SJCRH30 (cell line): ENCODE data around the gene GTPBP6. TPM values are rescaled to one million over a fixed set of nuclear protein-coding genes. Genes with fewer than 3 reads are reported as not detected.
A peak's percentile ranks its signal among the peaks of the same experiment; 100 is the strongest.
"Not testable (repeated sequence)": the region's sequence is repeated elsewhere in the genome, so short reads cannot be mapped to it uniquely, and the experiment has no call there.

Source experiments
- DNase-seq, 2 experiments: peaks; one replicate each; pipeline ENCODE4 v3.0.0-alpha.2; 2015 to 2020
- H3K27ac ChIP-seq: fragments of 250-450 bp; sonication (Bioruptor Pico); 2 replicates; pipeline ENCODE4 v1.5.1; 2020; ENCODE audit warnings: mild to moderate bottlenecking, moderate library complexity
- H3K27me3 ChIP-seq: fragments of 250-450 bp; sonication (Bioruptor Pico); 2 replicates; pipeline ENCODE4 v1.5.1; 2020; ENCODE audit warnings: mild to moderate bottlenecking, moderate library complexity
- H3K36me3 ChIP-seq: fragments of 250-450 bp; sonication (Bioruptor Pico); 2 replicates; pipeline ENCODE4 v1.5.1; 2020; ENCODE audit warnings: mild to moderate bottlenecking, moderate library complexity
- H3K4me1 ChIP-seq: fragments of 250-450 bp; sonication (Bioruptor Pico); 2 replicates; pipeline ENCODE4 v1.5.1; 2020; ENCODE audit warnings: mild to moderate bottlenecking, moderate library complexity
- H3K4me3 ChIP-seq: fragments of 250-450 bp; sonication (Bioruptor Pico); 2 replicates; pipeline ENCODE4 v1.5.1; 2020; ENCODE audit warnings: mild to moderate bottlenecking, moderate library complexity
- H3K9me3 ChIP-seq: fragments of 250-450 bp; sonication (Bioruptor Pico); replicated peaks from 2 replicates; pipeline ENCODE4 v1.5.1; 2020; ENCODE audit warnings: mild to moderate bottlenecking, moderate library complexity
- total RNA-seq: library from RNA; depleted of rRNA; stranded (reverse); fragments of >200 nt; shearing (Covaris generic); gene quantifications from 2 replicates; pipeline ENCODE4 v1.2.3, GENCODE V29; 2014

The GTPBP6 gene
- total RNA-seq, 1 experiment from 2014 or later = 29.6 TPM

DNA sequence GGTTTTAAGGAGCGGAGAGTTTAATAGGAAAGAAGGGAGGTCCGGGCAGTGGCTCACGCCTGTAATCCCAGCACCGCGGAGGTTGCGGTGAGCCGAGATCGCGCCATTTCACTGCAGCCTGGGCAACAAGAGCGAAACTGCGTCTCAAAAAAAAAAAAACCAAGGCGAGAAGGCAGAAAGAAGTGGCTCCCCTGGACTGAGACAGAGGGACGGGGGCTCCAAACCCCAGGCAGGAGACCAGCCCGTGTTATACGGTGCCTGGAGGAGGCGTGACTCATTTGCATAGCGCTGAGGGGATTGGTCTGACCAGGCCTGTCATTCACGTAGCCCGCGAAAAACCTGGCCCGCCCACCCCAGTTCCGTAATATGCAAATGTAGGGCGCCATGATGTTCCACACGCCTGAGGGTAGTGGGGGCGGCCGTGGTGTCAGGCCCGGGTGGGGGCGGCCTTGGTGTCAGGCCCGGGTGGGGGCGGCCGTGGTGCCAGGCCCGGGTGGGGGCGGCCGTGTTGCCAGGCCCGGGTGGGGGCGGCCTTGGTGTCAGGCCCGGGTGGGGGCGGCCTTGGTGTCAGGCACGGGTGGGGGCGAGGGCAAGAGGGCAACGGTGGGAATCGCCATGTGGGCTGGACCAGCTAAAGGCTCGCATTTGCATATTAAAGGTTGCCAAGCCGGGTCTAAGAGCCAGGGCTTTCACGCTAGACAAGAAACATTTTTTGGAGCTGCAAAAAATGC is 35.3 kb downstream of the GTPBP6 start:
- peak overlapping the region; percentile 66 for H3K27ac ChIP-seq
- H3K4me3 ChIP-seq = peak overlapping the region; percentile 57
- 0 out of 2 replicates have a peak, but pooled peaks cover 4% of the 10 kb centered on the region for H3K36me3 ChIP-seq
- H3K27me3 ChIP-seq = no peaks in the 10 kb centered on the region
- no peaks in the 10 kb centered on the region for H3K9me3 ChIP-seq
- DNase-seq = peak; percentile 92 to 93
- no peaks in the 10 kb centered on the region for H3K4me1 ChIP-seq

GRCh38 chrX:282000-282681 is 36.5 kb downstream of the GTPBP6 start:
- not testable (repeated sequence) for H3K36me3 ChIP-seq, H3K4me1 ChIP-seq, H3K9me3 ChIP-seq, H3K27ac ChIP-seq, H3K4me3 ChIP-seq, H3K27me3 ChIP-seq, DNase-seq

DNA sequence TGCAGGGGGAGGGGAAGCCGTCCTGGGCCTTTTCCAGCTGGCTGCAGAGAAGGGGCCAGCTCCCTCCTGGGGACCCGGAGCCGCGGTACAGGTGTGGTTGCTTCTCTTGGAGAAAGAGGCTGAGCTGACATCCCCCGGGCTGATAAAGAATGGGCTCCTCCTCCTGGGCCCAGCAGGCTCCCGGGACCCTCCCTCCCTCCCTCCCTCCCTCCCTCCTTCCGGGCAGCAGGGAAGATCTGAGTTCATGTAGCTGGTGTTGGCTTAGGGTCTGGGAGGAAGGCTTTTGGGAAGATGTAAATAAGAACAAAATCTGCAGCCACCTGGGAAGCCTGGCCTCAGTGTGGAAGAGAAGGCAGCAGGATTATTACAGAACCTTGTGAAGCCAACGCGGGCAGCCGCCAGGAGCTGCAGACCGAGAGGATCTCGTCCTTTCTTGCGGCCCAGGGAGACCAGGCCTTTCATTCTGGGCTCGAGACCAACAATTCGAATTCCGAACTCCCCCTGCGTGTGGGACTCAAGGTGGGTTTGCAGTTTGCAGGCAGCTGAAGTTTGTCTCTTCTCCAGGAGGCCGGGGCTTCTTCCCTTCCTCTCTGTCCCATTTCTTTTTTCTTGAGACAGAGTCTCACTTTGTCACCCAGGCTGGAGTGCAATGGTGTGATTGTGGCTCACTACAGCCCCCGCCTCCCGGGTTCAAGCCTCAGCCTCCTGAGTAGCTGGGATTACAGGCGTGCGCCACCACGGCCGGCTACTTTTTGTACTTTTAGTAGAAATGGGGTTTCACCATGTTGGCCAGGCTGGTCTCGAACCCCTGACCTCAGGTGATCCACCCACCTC is 37.2 kb downstream of the GTPBP6 start, which contains the start of gene PLCXD1:
TSS of gene PLCXD1 (plus strand) at position 216 of the 834 bp plus-strand sequence. CDS start 2,807 bp downstream, outside the sequence.
- no peaks in the 10 kb centered on the region for H3K4me1 ChIP-seq
- no peak for DNase-seq
- H3K27ac ChIP-seq = no peak within 1 kb of the TSS
- H3K9me3 ChIP-seq = no peaks in the 10 kb centered on the region
- H3K27me3 ChIP-seq = no peaks in the 10 kb centered on the region
- H3K4me3 ChIP-seq = no peak within 1 kb of the TSS
- 0 out of 2 replicates have a peak, but pooled peaks cover 4% of the 10 kb centered on the region for H3K36me3 ChIP-seq

- H3K4me1 ChIP-seq, H3K9me3 ChIP-seq, H3K27ac ChIP-seq, H3K27me3 ChIP-seq, H3K36me3 ChIP-seq, H3K4me3 ChIP-seq, DNase-seq: not testable (repeated sequence)
These were observed 37.9 kb downstream of the GTPBP6 start for GRCh38 chrX:280722-281121.

GRCh38 chrX:279757-280604 is 38.6 kb downstream of the GTPBP6 start:
- H3K27ac ChIP-seq, H3K36me3 ChIP-seq, H3K4me3 ChIP-seq, H3K27me3 ChIP-seq, H3K4me1 ChIP-seq, DNase-seq, H3K9me3 ChIP-seq: not testable (repeated sequence)

DNA sequence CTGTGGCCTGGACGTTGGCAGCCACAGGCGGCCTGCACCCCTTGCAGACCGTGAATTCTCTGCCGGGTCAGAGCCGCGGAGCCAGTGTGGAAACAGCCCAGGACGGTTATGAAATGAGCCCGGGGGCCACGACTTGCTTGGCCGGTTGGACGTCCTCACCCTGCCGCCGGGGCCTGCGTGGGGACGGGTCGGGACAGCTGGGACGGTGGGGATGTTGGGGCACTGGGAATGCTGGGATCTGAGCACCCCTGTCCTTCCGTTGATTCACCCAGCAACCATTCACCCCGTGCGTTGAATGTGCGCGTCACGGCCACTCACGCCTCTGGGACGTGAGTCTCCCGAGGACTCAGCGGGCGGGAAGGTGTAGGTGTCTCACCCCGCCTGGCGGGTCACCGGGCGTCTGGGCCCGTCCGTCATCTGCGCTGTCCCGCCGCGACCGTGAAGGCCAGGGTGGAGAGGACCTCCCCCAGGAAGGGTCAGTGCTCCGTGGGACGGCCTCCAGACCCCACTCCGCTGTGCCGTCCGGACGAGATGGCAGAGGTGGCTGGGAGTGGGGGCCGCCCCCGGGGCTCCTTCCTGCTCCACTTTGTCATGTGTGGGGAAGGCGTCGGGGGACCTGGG is 41.9 kb downstream of the GTPBP6 start:
- peaks cover 4% of the 10 kb centered on the region; the same call in 1 of the 2 replicates for H3K4me1 ChIP-seq
- peak in 1 of 2 experiments; percentile 16 for DNase-seq
- peak overlapping the region; percentile 56 for H3K4me3 ChIP-seq
- H3K27me3 ChIP-seq = no peaks in the 10 kb centered on the region
- H3K36me3 ChIP-seq = no peaks in the 10 kb centered on the region
- no peaks in the 10 kb centered on the region for H3K9me3 ChIP-seq
- H3K27ac ChIP-seq = no peak overlapping the region

DNA sequence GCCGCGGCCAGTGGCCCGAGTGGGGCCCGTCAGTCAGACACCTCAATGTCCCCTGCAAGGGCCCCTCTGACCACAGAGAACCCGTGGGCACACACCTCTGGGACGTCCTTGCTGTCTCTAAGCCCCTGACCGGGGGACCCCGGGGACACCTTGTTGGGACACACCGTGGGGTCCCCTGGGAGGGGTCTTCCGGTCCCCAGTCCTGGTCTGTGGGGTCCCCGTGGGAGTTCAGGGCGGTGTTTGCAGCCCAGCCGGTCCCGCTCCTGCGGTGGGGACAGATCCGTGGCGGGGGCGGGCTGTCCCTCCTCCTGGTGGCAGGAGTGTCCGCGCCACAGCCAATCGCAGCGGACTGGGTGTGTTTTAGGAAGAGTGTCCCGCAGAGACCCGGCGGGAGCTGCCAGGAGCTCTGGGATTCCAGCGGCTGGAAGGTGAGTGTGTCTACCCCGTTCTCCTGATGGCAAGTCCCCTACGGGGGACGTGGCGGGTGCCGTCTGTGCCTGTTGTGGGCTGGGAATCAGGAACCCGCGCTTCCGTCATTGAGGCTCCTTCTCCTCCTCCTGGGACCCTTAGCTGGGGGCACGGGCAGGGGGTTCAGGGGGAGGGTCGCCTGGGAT is 42.5 kb downstream of the GTPBP6 start:
- Histone ChIP-seq H3K27ac (no peak overlapping the region), H3K36me3 (no peaks in the 10 kb centered on the region), H3K4me3 (peak overlapping the region; percentile 56), H3K4me1 (peaks cover 4% of the 10 kb centered on the region; the same call in 1 of the 2 replicates), H3K27me3 (no peaks in the 10 kb centered on the region), H3K9me3 (no peaks in the 10 kb centered on the region)
- peak; percentile 59 to 68 for DNase-seq

GRCh38 chrX:275476-275966 is 43.1 kb downstream of the GTPBP6 start:
- Histone ChIP-seq H3K9me3 (no peaks in the 10 kb centered on the region), H3K27ac (no peak overlapping the region), H3K36me3 (no peaks in the 10 kb centered on the region), H3K4me3 (peak overlapping the region; percentile 56), H3K27me3 (no peaks in the 10 kb centered on the region), H3K4me1 (peaks cover 4% of the 10 kb centered on the region; the same call in 1 of the 2 replicates)
- no peak for DNase-seq

DNA sequence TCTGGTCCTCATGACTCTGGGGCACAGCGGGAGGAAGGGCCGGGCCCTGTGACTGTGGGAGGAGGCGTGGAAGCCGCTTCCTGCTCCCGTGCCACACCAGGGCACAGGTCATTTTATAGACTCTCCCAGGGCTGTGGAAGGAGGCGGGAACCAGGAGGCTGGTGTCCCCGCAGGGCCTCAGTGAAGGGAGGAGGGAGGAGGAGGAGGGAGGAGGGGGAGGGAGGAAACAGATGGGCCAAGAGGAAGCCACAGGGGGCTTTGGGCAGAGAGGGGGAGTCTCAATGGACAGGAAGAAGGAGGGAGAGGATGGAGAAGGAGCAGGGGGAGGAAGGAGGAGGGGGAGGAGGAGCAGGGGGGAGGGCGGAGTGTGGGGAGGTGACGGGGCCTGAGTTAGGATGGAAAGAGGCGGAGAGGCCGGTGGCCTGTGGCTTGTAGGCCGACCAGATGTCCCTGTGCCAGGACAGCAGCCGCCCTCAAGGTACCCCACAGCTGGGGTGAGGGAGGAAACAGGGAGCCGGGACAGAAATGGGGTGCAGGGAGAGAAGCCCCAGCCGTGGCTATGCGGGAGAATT is 43.6 kb downstream of the GTPBP6 start:
- no peaks in the 10 kb centered on the region for H3K27me3 ChIP-seq
- no peaks in the 10 kb centered on the region for H3K36me3 ChIP-seq
- no peaks in the 10 kb centered on the region for H3K9me3 ChIP-seq
- H3K27ac ChIP-seq = no peak overlapping the region
- DNase-seq = peak; percentile 23 to 46
- no peak overlapping the region for H3K4me3 ChIP-seq
- peaks cover 4% of the 10 kb centered on the region; the same call in 1 of the 2 replicates for H3K4me1 ChIP-seq

DNA sequence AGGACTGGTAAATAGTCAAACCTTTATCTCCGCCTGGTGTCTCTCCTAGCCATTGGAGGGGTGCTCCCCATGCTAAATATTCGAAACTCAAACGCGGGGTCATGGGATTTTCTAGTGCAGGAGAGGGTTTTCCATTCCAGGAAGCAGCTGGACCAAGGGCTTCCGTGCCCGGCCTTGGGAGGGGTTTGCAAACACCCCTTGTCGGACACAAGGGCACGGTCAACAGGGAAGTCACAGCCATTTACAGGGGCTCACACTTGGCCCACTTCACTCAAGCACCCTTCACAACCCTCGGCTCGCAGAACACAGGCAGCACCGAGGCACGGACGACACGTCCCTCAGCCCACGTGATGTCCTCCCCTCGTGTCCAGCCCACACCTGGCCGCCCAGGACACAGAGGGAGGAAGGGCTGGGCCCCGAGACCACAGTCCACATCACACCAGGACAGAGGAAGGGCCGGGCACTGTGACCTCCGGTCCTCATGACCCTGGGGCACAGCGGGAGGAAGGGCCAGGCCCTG is 47.7 kb downstream of the GTPBP6 start:
- Histone ChIP-seq H3K36me3 (no peaks in the 10 kb centered on the region), H3K9me3 (no peaks in the 10 kb centered on the region), H3K27ac (no peak overlapping the region), H3K4me3 (no peak overlapping the region), H3K4me1 (peaks cover 4% of the 10 kb centered on the region; the same call in 1 of the 2 replicates), H3K27me3 (no peaks in the 10 kb centered on the region)
- no peak for DNase-seq

DNA sequence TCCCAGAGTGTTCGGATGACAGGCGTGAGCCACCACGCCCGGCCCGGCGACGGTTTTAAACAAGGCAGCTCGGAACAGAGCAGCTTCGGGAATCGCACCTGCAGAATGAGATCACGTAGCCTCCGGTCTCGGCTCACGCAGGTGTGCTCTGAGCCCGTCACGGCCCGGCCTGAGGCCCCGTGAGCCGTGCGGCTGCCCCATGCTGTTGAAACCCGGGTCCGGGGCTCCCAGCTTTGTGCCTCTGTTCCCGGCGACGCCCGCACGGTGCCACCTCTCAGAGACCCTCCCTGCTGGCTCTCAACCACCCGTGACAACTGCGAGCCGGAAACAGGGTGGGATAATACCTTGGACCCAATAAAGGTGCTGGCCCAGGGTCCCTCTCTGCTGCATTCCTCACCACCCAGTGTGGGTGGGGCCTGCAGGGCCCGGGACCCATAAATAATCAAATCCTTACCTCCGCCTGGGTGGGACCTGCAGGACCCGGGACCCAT is 50.8 kb downstream of the GTPBP6 start:
- Histone ChIP-seq H3K27me3 (no peaks in the 10 kb centered on the region), H3K9me3 (no peaks in the 10 kb centered on the region), H3K4me3 (no peak overlapping the region), H3K4me1 (no peaks in the 10 kb centered on the region), H3K27ac (no peak overlapping the region), H3K36me3 (no peaks in the 10 kb centered on the region)
- no peak for DNase-seq

DNA sequence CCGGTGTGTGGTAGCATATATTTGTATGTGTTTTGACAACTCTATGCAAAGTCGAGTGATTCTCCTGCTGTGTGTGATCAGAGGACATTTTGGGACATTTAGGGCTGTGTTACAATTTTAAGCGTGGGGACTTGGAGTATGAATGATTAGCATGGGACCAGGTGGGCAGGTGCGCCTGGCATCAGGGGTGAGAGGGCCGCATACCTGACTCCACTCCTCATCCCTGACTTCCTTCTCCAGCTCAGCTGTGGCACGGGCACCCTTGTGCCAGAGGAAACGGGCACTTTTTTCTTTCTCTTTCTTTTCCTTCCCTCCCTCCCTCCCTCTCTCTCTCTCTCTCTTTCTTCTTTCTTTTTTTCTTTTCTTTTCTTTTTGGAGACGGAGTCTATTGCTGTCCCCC is 53.1 kb downstream of the GTPBP6 start:
- H3K4me3 ChIP-seq = no peak overlapping the region
- H3K4me1 ChIP-seq = no peaks in the 10 kb centered on the region
- H3K36me3 ChIP-seq = no peaks in the 10 kb centered on the region
- DNase-seq = no peak
- no peaks in the 10 kb centered on the region for H3K27me3 ChIP-seq
- no peaks in the 10 kb centered on the region for H3K9me3 ChIP-seq
- H3K27ac ChIP-seq = no peak overlapping the region
